Vagina (tissue), 2 donors: ENCODE data around the gene FRMD1.

Experiments used
- CTCF ChIP-seq, 3 experiments: fragments of 450-650 bp in 2 of 3; fragments of 200-600 bp in 1 of 3; sonication (generic) in 1 of 3; IDR thresholded peaks; one replicate each; pipeline ENCODE4 v1.5.1; 2017 to 2019; ENCODE audit warnings: antibody characterized with exemption in 3 of 3, mild to moderate bottlenecking in 2 of 3, moderate library complexity in 2 of 3
- POLR2A ChIP-seq, 2 donors: fragments of 450-650 bp; IDR thresholded peaks; one replicate each; pipeline ENCODE4 v1.6.1; 2017; ENCODE audit warnings: antibody characterized with exemption in 2 of 2, mild to moderate bottlenecking in 2 of 2, moderate library complexity in 2 of 2
- POLR2AphosphoS5 ChIP-seq, 2 donors: sonication (generic); formaldehyde crosslinking; IDR thresholded peaks; one replicate each; pipeline ENCODE4 v1.9.0; 2017; ENCODE audit warnings: antibody characterized with exemption in 2 of 2, mild to moderate bottlenecking in 2 of 2, low read depth in 1 of 2; ENCODE audit not compliant: insufficient read depth in 1 of 2

GRCh38 chr6:168033791-168034190, 45.2 kb downstream of the FRMD1 start:
- TF ChIP-seq CTCF (IDR thresholded peaks at IDR 0.05) (no peak), POLR2AphosphoS5 (IDR thresholded peaks at IDR 0.05; ENCODE audit: insufficient read depth in 1 of 2, low read depth in 1 of 2) (no peak), POLR2A (IDR thresholded peaks at IDR 0.05) (no peak)
